Muscle of leg (tissue), 11 donors: Measurements from ENCODE around the gene PACC1. TPM values are rescaled to one million over a fixed set of nuclear protein-coding genes. Genes with fewer than 3 reads are reported as not detected.
A peak's percentile ranks its signal among the peaks of the same experiment; 100 is the strongest.

Experiments
- DNase-seq: peaks from one replicate; pipeline ENCODE4 v3.0.0; 2013
- H3K27ac ChIP-seq: one replicate; pipeline ENCODE4 v1.5.1; 2013; ENCODE audit warnings: mild to moderate bottlenecking, low read length, control low read depth
- H3K27me3 ChIP-seq: one replicate; pipeline ENCODE4 v1.6.1; 2013; ENCODE audit warnings: low read length; ENCODE audit not compliant: control insufficient read depth, insufficient read depth
- H3K36me3 ChIP-seq: one replicate; pipeline ENCODE4 v1.6.1; 2013; ENCODE audit warnings: low read length; ENCODE audit not compliant: control insufficient read depth, insufficient read depth
- H3K4me1 ChIP-seq: one replicate; pipeline ENCODE4 v1.6.1; 2013; ENCODE audit warnings: low read length; ENCODE audit not compliant: control insufficient read depth, insufficient read depth
- H3K4me3 ChIP-seq: one replicate; pipeline ENCODE4 v1.5.1; 2013; ENCODE audit warnings: low read length, control low read depth
- H3K9me3 ChIP-seq: replicated peaks from 2 replicates; pipeline ENCODE4 v1.6.1; 2013; ENCODE audit warnings: low read depth, low read length; ENCODE audit not compliant: control insufficient read depth
- WGBS: methylation state at CpG from one replicate; pipeline ENCODE4 v1.1.5; 2013; ENCODE audit warnings: missing lambda C conversion rate; ENCODE audit not compliant: insufficient coverage; 5-methylcytosine and 5-hydroxymethylcytosine counted together
- polyA plus RNA-seq, 8 donors: library from polyadenylated mRNA; unstranded; fragments of 120-200 nt; gene quantifications; one replicate each; pipeline versions ENCODE4 v1.2.1 to v1.2.3, GENCODE V29; 2013; ENCODE audit warnings: inconsistent platforms in 1 of 8, low replicate concordance in 1 of 8; ENCODE audit not compliant: insufficient read length in 8 of 8, insufficient read depth in 1 of 8
- total RNA-seq: library from RNA; stranded (reverse); fragments of 120-200 nt; gene quantifications from one replicate; pipeline ENCODE4 v1.2.4, GENCODE V29; 2013

Gene PACC1
- total and polyA plus RNA-seq, 9 donors: 6.6 to 9.2 (median 7.1) TPM

DNA sequence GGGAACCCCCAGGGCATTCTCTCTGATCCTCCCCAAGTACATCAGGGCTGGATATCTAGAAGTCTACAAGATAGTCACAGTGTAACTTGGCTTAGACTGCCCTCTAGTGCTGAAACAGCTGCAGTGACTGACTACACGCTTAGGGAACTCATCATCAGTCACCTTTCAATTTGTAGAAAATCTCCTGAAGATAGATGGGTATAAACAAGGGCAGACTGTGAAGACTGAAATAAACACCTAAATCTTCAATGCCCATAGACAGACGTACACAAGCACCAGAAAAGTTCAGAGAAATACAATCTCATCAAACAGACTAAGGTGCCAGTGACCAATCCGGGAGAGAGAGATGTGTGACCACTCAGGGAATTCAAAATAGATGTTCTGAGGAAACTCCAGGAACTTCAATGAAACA, 46.6 kb downstream of the PACC1 start:
- Histone ChIP-seq H3K27me3 (no peaks in the 10 kb centered on the region), H3K36me3 (peaks cover 19% of the 10 kb centered on the region), H3K4me1 (no peaks in the 10 kb centered on the region), H3K27ac (no peak overlapping the region), H3K9me3 (peaks cover 3% of the 10 kb centered on the region), H3K4me3 (no peak overlapping the region)
- WGBS: no CpG with 5 or more reads among the region's 3 CpGs
- DNase-seq: peak; percentile 50

GRCh38 chr1:212367474-212368072, 47.1 kb downstream of the PACC1 start:
- no peaks in the 10 kb centered on the region for H3K4me1 ChIP-seq
- H3K36me3 ChIP-seq: peaks cover 20% of the 10 kb centered on the region
- H3K27ac ChIP-seq: no peak overlapping the region
- H3K9me3 ChIP-seq: peaks cover 3% of the 10 kb centered on the region
- no CpG with 5 or more reads among the region's 2 CpGs for WGBS
- no peak overlapping the region for H3K4me3 ChIP-seq
- no peak for DNase-seq
- no peaks in the 10 kb centered on the region for H3K27me3 ChIP-seq

- H3K27me3 ChIP-seq: no peaks in the 10 kb centered on the region
- H3K36me3 ChIP-seq: peaks cover 21% of the 10 kb centered on the region
- no peaks in the 10 kb centered on the region for H3K4me1 ChIP-seq
- no peak overlapping the region for H3K4me3 ChIP-seq
- H3K27ac ChIP-seq: no peak overlapping the region
- peaks cover 3% of the 10 kb centered on the region for H3K9me3 ChIP-seq
- no CpG with 5 or more reads among the region's 5 CpGs for WGBS
- no peak for DNase-seq
These were observed 47.8 kb downstream of the PACC1 start for GRCh38 chr1:212366901-212367300.

DNA sequence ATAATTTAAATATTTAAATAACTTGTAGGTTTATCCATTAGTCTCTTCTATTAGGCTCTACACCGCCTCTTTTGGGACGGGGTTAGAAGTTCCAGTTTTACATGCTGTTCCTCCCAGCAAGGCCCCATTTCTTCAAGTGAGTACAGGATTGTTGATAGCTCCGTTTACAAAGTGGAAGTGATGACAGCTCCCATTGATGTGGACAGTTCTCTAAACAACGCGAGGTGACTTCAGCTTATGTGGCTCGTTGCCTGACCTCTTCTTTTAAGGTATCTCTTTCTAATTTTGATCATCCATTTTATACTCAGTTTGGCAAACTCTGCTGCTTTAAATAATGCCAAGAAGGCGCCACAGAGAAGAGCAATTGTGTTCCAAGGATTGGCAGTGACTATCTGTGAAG, 49.7 kb downstream of the PACC1 start:
- WGBS: 20% methylated on average over 1 of the region's 7 CpGs
- Histone ChIP-seq H3K9me3 (peaks cover 3% of the 10 kb centered on the region), H3K27me3 (no peaks in the 10 kb centered on the region), H3K36me3 (peaks cover 23% of the 10 kb centered on the region), H3K4me1 (no peaks in the 10 kb centered on the region), H3K4me3 (no peak overlapping the region), H3K27ac (no peak overlapping the region)
- DNase-seq: no peak

DNA sequence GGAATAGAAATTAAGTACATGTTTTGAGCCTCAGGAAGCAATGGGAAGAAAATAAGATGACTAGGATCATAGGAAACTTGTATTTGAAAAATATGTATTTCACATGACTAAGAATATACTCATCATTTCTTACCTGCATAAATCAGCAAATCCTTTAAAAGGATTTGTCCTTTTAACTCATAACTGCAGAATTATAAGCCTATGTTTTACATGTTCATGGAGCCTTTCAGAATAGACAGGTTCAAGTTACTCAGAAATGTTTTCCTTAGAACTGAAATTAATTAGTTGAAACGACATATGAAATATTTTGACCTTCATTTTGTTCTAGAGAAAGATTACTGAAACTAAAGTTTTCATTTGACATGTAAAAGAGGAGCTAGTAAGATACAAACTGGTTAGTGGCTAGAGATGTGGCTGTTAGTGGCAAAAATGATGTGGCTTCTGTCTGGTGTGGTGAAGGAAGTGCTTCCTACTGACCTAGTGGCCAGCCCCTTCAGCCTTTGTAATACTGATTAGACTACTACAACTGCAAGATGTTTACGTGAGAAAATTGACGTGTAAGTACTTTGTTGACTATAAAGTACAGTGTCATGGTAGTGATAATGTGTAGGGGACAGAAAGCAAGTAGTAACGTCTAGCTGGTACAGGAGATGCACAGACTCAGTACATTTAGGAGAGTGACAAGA, 54.7 kb downstream of the PACC1 start:
- H3K27me3 ChIP-seq: no peaks in the 10 kb centered on the region
- 76% methylated on average over 2 of the region's 4 CpGs for WGBS
- peaks cover 13% of the 10 kb centered on the region for H3K36me3 ChIP-seq
- H3K4me3 ChIP-seq: no peak overlapping the region
- no peaks in the 10 kb centered on the region for H3K4me1 ChIP-seq
- H3K27ac ChIP-seq: no peak overlapping the region
- no peaks in the 10 kb centered on the region for H3K9me3 ChIP-seq
- DNase-seq: no peak

- Histone ChIP-seq H3K27ac (no peak overlapping the region), H3K9me3 (no peaks in the 10 kb centered on the region), H3K4me3 (no peak overlapping the region), H3K4me1 (no peaks in the 10 kb centered on the region), H3K36me3 (peaks cover 33% of the 10 kb centered on the region), H3K27me3 (no peaks in the 10 kb centered on the region)
- DNase-seq: no peak
- 80% methylated on average over 1 of the region's 3 CpGs for WGBS
These were observed 59.3 kb downstream of the PACC1 start for GRCh38 chr1:212355230-212355969.

DNA sequence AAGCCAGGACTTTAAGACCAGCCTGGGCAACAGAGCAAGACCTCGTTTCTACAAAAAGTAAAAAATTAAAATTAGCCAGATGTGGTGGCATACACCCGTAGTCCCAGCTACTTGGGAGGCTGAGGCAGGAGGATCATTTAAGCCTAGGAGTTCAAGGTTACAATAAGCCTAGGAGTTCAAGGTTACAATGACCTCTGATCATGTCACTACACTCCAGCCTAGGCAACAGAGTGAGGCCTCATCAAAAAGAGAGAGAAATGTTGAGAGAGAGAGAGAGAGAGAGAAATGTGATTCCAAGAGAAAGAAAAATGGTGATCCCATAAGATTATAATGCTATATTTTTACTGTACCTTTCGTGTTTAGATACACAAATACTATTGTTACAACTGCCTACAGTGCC, 60.2 kb downstream of the PACC1 start:
- H3K4me3 ChIP-seq: no peak overlapping the region
- peaks cover 33% of the 10 kb centered on the region for H3K36me3 ChIP-seq
- no CpG with 5 or more reads among the region's 3 CpGs for WGBS
- DNase-seq: no peak
- H3K9me3 ChIP-seq: no peaks in the 10 kb centered on the region
- no peak overlapping the region for H3K27ac ChIP-seq
- no peaks in the 10 kb centered on the region for H3K27me3 ChIP-seq
- H3K4me1 ChIP-seq: no peaks in the 10 kb centered on the region

GRCh38 chr1:212353181-212353580, 61.5 kb downstream of the PACC1 start:
- H3K36me3 ChIP-seq: peaks cover 33% of the 10 kb centered on the region
- WGBS: no CpG with 5 or more reads among the region's 2 CpGs
- H3K9me3 ChIP-seq: no peaks in the 10 kb centered on the region
- H3K27me3 ChIP-seq: no peaks in the 10 kb centered on the region
- no peaks in the 10 kb centered on the region for H3K4me1 ChIP-seq
- no peak for DNase-seq
- no peak overlapping the region for H3K27ac ChIP-seq
- no peak overlapping the region for H3K4me3 ChIP-seq

- H3K4me3 ChIP-seq: no peak overlapping the region
- no peak overlapping the region for H3K27ac ChIP-seq
- H3K27me3 ChIP-seq: no peaks in the 10 kb centered on the region
- H3K9me3 ChIP-seq: no peaks in the 10 kb centered on the region
- H3K4me1 ChIP-seq: no peaks in the 10 kb centered on the region
- WGBS: no CpG with 5 or more reads among the region's 10 CpGs
- no peak for DNase-seq
- H3K36me3 ChIP-seq: peaks cover 31% of the 10 kb centered on the region
These were observed 62.9 kb downstream of the PACC1 start for GRCh38 chr1:212351588-212352362.

DNA sequence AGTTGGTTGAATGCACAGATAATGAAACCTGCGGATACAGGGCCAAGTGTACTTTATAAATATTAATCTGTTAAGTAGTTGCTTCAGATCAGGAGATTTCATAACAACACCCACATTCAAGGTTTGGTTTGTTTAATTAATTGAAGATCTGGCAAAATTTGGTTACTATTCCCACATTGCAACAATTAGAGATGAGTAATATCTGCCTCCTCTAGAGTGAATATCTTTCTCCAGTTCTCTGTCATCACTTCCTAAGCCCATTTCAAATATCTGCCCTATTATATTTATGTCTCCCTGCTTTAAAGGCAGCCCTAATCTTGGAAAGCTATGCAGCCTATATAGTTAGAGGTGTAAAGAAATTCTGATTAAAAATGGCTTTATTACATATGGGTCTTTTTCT, 68.1 kb downstream of the PACC1 start:
- peaks cover 13% of the 10 kb centered on the region for H3K36me3 ChIP-seq
- no peaks in the 10 kb centered on the region for H3K27me3 ChIP-seq
- H3K4me3 ChIP-seq: no peak overlapping the region
- no peaks in the 10 kb centered on the region for H3K9me3 ChIP-seq
- DNase-seq: no peak
- no peaks in the 10 kb centered on the region for H3K4me1 ChIP-seq
- H3K27ac ChIP-seq: no peak overlapping the region
- WGBS: no CpG with 5 or more reads among the region's 1 CpG
